GM18526 (cell line): ENCODE data around the gene ACKR2.

Experiments
- POLR2A ChIP-seq: IDR thresholded peaks from 3 replicates; pipeline ENCODE4 v1.6.1; 2011; ENCODE audit not compliant: insufficient read length; ENCODE audit errors: extremely low read depth

ACKR2 gene

DNA sequence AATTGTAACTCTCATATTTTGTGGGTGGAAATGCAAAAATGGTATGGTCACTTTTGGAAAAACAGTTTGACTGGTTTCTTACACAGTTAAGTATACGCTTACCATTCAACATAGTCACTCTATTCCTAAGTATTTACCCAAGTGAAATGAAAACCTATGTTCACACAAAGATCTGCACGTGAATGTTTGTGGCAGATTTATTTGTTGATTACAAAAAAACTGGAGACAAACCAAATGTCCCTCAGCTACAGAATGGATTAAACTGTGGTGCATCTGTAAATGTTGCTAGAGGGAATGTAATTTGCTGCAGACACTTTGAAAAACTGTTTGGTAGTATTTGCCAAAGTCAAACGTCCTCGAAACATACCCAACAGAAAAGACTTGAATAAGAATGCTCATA is 29.3 kb downstream of the ACKR2 start:
- TF ChIP-seq POLR2A: no peak

DNA sequence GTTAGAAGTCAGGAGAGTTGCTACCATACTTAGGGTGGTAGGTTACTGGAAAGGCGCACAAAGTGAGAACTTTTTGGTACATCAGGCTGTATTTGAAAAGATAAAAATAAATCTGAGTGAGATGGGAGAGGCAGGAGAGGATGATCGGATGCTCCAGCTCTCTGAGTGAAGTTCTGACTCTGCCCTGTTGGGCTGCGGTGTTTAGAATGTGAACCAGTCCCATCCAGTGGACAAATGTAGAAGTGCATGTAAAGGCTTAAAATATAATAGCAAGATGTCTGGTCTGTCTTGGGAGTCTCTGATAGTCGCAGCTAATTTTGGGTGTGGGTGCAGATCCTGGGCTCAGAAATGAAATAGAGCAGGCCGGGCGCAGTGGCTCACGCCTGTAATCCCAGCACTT is 30.4 kb downstream of the ACKR2 start:
- TF ChIP-seq POLR2A: no peak

DNA sequence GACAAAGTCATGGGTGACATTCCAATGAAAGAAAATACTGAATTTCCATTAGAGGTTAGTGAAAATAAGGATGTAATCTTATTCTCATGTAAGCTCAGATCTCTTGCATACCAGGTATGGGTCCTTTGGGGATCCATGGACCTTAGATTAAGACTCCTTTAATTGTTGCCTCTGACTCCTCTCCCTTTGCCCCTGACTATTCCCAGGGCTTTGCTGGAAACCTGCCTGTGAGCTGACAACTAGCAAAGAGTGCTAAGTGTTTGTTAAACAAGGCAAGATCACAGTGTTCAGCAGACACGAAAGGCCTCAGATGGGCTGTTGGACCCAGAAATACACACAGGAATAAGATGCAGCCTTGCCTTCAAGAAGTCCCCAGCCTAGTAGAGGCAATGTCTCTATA is 32.1 kb downstream of the ACKR2 start:
- TF ChIP-seq POLR2A: no peak

DNA sequence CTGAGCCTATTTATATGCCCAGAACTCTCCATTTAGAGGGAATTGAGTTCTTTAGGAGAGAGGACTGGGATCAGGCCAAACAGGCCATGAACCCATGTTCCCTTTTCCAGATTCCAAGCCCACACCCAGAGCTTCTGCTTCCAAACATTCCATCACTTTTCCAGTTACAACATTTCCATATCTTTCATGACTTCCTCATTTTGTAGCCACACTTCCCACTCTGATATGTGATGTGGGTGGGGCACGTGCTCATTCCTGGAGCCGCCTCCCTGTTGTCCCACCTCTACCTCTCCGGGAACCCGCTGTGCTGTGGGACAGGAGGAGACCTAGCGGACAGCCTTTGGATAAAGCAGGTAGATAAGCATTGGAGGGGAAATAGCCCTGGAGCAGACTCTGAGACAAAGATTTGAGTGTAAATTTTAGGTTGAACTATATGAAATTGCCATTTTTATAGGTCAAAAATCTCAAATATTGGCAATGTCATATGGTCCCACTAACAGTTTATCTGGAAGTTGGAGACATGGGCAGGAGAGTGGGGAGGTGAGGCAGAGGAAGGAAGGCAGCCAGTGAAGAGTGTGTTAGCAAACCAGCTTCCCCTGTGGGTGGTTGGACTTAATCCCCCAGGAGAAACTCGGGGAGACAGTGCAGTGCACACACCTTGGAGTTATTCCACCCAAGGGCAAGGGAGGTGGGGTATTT is 34.6 kb downstream of the ACKR2 start:
- no peak for TF ChIP-seq POLR2A

DNA sequence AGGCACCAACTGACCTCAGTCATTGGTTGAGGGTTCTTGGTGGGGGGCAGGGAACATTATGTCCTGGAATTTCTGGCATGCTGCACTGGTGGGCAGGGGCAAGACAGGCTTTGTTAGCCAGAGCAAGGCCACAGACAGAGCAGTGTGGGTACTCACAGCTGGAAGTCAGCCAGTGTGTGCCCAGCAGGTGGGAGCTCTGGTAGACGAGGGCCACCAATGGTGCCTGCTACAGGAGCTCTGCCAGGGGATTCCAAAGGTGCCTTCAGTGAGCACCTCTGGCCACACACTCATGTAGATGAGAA is 35.1 kb downstream of the ACKR2 start:
- TF ChIP-seq POLR2A: no peak

DNA sequence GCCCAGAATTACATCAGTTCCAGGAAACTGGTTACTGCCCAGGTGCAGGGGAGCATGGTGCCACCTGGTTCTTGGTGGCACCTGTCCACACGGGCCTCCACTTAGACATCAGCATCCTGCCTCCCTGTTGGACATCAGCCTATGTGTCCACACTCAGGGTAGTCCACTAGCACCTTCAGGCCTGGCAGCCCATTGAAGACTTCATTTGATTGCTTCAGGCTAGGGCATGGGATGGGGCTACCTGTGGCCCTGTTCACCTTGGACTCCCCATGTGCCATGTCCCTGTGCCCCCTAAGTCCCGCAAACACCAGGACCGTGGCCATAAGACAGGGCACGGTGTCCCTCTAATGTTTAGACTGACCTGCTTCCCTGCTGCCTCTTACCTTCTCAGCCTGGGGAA is 35.6 kb downstream of the ACKR2 start:
- TF ChIP-seq POLR2A: no peak

DNA sequence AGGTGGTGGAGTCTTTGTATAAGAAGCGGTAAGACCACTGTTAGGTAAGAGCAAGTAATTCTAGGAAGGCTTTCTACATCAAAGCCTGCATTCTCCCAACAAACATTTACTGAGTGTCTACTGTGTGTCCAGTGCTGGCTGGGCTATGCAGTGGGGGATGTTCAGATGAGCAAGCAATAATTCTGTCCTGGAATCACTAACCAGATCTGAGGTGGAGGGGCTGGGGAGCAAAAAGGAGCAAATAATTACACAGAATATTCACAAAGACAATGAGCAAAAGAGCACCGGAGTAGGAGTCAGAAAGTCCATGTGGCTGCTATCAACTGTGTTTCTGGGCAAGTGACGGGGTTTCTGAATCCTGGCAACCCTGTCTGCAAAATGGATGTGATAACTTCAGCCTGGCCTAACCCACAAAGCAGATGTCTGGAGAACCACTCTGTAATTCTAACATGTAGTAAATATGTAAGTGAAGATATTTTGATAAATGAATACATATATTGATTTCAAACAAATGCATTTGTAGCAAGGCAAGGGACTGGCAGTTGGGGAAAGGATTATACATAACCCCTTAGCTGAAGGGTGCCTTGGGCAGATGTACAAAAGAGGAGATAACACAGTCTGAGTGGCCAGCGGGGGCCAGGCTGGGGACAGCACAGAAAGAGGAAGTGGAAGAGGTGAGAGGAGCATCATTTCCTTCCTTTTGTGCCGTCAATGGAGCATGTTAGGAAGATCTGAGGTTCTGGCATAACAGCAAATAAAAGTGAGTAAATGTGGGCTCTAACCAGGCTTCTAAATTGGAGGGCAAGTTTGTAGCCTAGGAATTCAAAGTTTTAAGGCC is 37.7 kb downstream of the ACKR2 start:
- no peak for TF ChIP-seq POLR2A

DNA sequence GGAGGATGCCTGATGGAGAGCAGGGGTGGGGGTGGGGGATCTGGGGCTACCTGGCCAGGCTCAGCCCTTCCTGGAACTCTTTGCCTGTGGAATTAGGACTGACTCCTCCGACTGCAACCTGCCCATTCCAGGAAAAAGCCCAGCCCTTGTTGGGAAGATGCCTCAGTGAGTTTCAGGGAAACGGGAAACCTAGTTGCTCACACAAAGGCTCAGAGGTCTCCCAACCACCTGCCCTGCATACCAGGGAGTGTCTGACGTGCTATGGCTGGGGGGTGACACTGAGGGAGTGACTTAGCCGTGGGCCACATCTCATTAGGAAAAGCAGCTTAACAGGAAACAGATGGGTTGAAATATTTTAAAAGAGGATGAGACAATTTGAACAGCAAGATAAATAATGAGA is 38.5 kb downstream of the ACKR2 start:
- TF ChIP-seq POLR2A: no peak

DNA sequence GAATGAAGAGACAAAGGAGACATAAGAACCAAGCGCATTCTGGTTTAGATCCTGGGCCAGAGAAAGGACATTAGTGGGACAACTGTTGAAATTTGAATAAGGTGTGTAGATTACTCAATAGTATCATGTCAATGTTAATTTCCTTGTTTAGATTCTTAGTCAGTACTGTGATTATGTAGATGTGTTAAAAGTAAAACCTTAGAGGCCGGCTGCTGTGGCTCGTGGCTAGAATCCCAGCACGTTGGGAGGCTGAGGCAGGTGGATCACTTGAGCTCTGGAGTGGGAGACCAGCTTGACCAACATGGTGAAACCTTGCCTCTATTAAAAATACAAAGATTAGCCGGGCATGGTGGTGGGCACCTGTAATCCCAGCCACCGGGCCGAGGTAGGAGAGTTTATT is 39.8 kb downstream of the ACKR2 start:
- TF ChIP-seq POLR2A: no peak

DNA sequence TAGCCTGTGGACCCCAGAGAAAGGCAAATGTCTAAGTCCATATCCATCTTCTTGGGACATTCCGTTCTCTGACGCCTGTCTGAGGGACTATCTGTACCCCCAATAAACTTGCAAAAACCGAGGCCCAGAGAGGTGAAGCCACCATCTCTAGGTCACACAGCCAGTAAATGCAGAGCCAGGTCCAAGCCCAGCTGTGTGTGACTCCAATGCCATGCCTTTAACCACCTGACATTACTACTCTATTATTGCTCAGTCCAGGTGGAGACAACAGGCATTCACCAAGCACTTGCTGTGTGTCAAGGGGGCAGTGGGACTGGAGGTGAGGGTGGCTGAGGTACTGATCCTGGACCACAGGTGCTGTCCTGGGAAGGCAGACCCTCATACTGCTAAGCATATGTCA is 41.0 kb downstream of the ACKR2 start:
- TF ChIP-seq POLR2A: no peak

DNA sequence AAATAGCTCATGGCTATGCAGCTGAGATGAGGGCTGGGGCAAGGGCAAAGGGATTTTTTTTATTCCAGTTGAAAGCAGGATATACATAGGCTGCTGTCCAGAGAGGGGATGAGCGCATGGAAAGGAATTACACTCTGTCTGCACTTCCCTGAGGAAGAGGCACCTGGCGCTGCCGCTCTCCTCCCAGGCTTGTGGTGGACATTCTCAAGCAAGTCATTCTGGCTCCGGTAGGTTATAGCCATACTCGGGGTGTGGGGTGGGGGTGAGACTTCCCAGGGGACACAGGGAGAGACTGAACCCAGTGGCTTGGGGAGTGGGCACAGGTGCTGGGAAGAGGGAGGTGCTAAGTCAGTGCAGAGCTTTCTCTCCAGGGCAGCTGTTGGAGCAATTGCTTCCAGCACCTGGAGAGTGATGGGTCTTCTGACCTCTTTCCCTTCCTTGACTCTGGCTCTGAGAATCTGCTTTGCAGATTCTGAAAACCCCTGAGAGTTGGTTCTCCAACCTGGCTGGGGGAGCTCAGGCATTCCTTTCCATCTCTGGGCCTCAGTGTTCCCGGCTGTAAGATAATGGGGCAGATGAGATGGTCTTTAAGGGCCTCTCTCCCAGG is 42.1 kb downstream of the ACKR2 start:
- TF ChIP-seq POLR2A: no peak

DNA sequence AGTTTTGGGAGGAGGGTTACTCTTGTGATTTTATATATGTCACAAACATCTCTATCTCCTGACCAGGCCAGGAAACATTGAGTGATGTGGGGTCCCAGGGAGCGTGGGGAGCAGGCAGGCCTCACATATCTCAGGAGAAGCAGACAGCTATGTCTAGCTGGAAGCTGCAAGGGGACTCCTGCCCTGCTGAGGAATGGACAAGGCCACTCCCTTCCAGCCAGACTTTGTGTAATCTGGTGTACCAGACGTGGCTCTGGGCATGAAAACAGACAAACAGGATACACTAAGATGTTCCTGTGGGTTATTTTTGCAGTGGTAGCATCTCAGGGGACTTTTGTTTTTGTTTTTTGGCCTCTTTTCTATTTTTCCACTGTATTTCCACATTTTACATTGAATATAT is 43.2 kb downstream of the ACKR2 start:
- TF ChIP-seq POLR2A: no peak

DNA sequence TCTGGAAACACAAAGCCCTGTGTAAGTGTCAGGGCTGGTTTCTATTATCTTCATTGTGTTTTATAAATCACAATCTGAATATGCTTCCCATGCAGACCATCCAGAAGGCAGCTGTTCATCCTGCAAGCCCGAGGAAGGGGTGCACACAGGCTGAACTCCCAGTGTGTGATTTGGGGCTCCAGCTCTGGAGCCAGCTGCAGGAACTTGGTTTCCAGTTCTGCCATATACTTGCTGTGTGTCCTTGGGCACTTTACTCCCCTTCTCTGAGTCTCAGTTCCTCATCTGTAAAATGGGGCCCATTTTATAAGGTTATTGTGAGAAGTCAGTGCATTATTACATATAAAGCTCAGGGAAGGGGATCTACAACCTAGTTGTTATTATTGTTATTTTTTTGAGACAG is 43.8 kb downstream of the ACKR2 start:
- TF ChIP-seq POLR2A: no peak

DNA sequence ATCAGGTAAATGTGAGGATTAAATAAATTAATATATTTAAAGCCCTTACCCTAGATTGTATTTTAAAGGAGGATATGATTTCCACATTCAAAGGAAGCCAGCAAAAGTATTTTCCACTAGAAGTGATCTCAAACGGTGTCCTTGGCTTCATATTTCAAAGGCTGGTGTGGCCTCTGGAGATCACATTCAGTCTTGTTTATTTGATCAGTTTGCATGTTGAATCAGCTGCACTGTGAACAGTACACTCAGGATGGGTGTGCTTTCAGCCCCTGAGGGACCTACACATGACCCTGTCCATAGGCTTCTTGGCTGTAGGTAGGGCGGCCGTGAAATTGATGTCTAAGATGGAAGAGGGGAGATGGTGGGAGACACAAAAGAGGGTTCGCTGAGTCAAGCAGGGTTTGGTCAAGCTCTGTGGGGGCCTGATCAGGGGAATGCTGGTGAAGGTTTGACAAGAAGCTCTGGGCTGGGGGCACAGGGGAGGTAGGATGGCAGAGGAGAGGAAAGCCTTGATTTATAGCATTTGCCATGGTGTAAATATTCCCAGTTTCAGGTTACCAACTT is 44.6 kb downstream of the ACKR2 start:
- no peak for TF ChIP-seq POLR2A

DNA sequence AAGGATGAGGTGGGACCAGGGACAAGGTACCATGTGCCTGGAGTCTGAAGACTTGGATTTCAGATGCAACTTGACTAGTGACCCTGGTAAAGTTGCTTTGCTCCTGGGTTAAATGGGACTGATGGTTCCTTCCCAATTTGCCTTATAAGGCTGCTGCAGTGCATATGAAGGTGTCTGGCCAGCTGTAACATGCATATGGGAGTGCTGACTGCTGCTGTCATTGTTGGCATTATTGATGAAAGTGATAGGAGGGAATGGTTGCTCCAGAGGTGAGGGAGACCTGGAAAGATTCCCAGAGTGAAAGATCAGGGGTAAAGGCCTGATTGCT is 45.9 kb downstream of the ACKR2 start:
- no peak for TF ChIP-seq POLR2A
